AG09319 (cell line): ENCODE data around the gene GPR139.

ENCODE experiments used
- DNase-seq: peaks from one replicate; pipeline ENCODE4 v3.0.0-alpha.2; 2010; ENCODE audit warnings: low read depth; ENCODE audit errors: extremely low read depth
- CTCF ChIP-seq: IDR thresholded peaks from 2 replicates; pipeline ENCODE4 v1.5.1; 2011; ENCODE audit warnings: low read depth, mild to moderate bottlenecking, inconsistent platforms, low read length, moderate library complexity

The GPR139 gene

DNA sequence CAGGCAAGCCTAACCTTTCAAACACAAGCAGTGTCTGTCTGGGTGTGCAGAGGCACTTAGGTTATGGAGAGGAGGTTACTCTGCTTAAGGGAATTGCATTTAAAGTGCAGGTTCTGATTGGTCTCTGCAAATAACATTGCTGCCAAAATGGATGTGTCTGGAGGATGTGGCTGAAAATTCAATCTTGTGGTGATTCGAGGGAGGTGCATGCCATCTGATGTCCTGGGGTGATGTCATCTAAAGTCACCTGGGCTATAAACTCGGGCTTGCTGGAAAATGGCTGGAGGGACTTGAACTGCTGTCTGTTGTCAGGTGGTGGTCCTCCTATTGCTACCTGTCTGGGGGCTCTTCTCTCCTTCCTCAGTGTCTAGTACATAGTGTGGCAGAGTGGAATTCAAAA, 28.3 kb upstream of the GPR139 start:
- no peak for DNase-seq
- TF ChIP-seq CTCF, result no peak

DNA sequence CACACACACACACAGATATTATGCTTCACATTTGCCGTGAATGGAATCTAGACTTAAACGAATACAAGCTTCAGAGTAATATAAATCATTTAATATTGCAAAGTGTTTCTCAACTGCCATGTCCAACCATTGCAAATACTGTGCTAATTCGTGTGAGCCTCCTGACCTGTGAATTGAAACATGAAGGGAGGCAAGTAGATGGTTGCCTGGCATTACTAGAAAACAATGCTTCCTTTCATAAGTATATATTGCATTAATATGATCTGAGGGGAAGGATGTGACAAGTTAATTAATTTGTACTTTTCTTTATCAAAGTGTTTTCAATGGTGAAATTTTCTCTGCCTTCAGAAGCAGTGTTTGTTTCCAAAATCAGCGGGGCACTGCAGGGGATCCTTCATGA, 25.7 kb upstream of the GPR139 start:
- no peak for TF ChIP-seq CTCF
- DNase-seq, result no peak

GRCh38 chr16:20094157-20094556, 20.5 kb upstream of the GPR139 start:
- DNase-seq, result no peak
- no peak for TF ChIP-seq CTCF

- no peak for TF ChIP-seq CTCF
- DNase-seq, result no peak
Observed at GRCh38 chr16:20089246-20089965, 15.7 kb upstream of the GPR139 start.

- no peak for DNase-seq
- no peak for TF ChIP-seq CTCF
Observed at GRCh38 chr16:20084624-20085226, 11.0 kb upstream of the GPR139 start.

DNA sequence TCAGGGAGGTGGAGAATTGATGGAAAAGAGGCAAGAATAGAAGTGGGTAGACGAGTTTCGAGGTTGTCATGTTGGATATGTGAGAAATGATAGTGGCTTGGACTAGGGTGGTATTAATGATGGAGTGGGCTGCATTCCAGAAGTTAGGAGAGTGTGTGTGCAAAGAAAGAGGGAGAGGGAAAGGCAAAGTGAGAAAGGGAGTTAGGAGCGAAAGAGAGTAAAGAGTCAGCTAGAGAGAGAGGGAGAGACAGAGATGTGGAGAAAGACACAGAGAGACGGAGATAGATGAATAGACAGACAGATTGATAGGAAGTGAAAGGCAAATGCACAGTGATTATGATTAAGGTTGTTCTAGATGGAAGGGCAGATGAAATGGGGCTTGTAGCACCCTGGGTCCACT, 5.4 kb upstream of the GPR139 start:
- no peak for DNase-seq
- TF ChIP-seq CTCF, result no peak

DNA sequence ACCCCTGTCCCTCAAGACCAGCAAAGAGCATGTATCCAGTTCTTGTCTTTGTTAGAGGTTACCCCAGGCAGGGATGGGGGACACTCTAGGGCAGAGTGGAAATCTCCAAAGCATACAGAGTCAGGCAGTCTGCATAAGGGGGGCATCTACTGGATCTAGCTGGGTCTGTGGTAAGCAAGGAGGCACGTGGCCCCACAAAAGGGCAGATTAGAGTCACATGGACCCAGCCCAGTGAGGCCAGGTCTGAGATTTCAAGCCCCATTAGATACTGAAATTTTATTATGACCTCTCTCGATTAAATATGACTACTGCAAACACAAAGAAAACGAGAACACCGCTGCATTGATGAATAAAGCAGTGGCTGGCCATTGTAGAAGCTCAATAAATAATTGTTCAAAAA, 1.6 kb upstream of the GPR139 start:
- TF ChIP-seq CTCF, result no peak
- no peak for DNase-seq
